ENCODE results near the gene HSF2. TPM values are rescaled to one million over a fixed set of nuclear protein-coding genes. Genes with fewer than 3 reads are reported as not detected.

Gene HSF2
- total and polyA plus RNA-seq, 2 of the 13 experiments (the other 11 are each of a cell fraction or from before 2014, with no cell fraction given): 24.8 to 26.4 TPM

- TF ChIP-seq ZBTB44 (CRISPR knock-in tag; IDR thresholded peaks at IDR 0.05): no peak
- peak; percentile 56; the same call in 1 of the 2 replicates for TF ChIP-seq NR2F2 (IDR thresholded peaks at IDR 0.05; ENCODE audit: borderline replicate concordance, low read depth)
- TF ChIP-seq ZNF598 (CRISPR knock-in tag; IDR thresholded peaks at IDR 0.05; ENCODE audit: borderline replicate concordance): peak; percentile 75; the same call in 1 of the 2 replicates
- no peak for TF ChIP-seq BRF2 (CRISPR knock-in tag; IDR thresholded peaks at IDR 0.05)
- no peak for TF ChIP-seq SKI (IDR thresholded peaks at IDR 0.05; ENCODE audit: partially characterized antibody)
- TF ChIP-seq SMC3 (IDR thresholded peaks at IDR 0.05; ENCODE audit: low read length): no peak
- TF ChIP-seq ZNF501 (CRISPR knock-in tag; IDR thresholded peaks at IDR 0.05): peak; percentile 98
- TF ChIP-seq ZSCAN31 (CRISPR knock-in tag; IDR thresholded peaks at IDR 0.05; ENCODE audit: low read depth): peak; percentile 94
- peak; percentile 72 for TF ChIP-seq MAX (IDR thresholded peaks at IDR 0.05)
- TF ChIP-seq CTCF (CRISPR knock-in tag; IDR thresholded peaks at IDR 0.05): no peak; the same call in 1 of the 2 replicates
- TF ChIP-seq ETS1 (CRISPR knock-in tag; IDR thresholded peaks at IDR 0.05): no peak
- TF ChIP-seq ZNF224 (CRISPR knock-in tag; IDR thresholded peaks at IDR 0.05): peak; percentile 68; the same call in 1 of the 2 replicates
- TF ChIP-seq ZNF34 (CRISPR knock-in tag; IDR thresholded peaks at IDR 0.05; ENCODE audit: borderline replicate concordance): no peak
- peak; percentile 96 for TF ChIP-seq POLR2G (IDR thresholded peaks at IDR 0.05; ENCODE audit: low read depth, low read length)
- TF ChIP-seq E2F1 (CRISPR knock-in tag; IDR thresholded peaks at IDR 0.05): peak; percentile 41; the same call in 1 of the 2 replicates
- no peak for TF ChIP-seq MAF1 (CRISPR knock-in tag; IDR thresholded peaks at IDR 0.05; ENCODE audit: borderline replicate concordance)
- no peak; the same call in 1 of the 2 replicates for TF ChIP-seq ZNF124 (CRISPR knock-in tag; IDR thresholded peaks at IDR 0.05)
- TF ChIP-seq ZXDC (CRISPR knock-in tag; IDR thresholded peaks at IDR 0.05): no peak
Observed at GRCh38 chr6:122471107-122472021, 71.9 kb downstream of the HSF2 start, which contains the start of gene SERINC1 (continued).
